HCT116 (cell line): ENCODE data around the gene MIDN. TPM values are rescaled to one million over a fixed set of nuclear protein-coding genes. Genes with fewer than 3 reads are reported as not detected.

Experiments used
- ATAC-seq: fragments of 200-7000 bp; cut with Tn5 transposase; 2 replicates; pipeline ENCODE4 v1.9.1; 2020; ENCODE audit warnings: mild to moderate bottlenecking, moderate library complexity
- BruUV-seq: library from RNA; stranded (reverse); fragments of 400-500 nt; replicated peaks from 2 replicates; lab custom pipeline; 2021; lab: Mats Ljungman, UMichigan
- CTCF ChIA-PET: fragments of 300-600 bp; sonication (Branson Sonifier 250); formaldehyde crosslinking; loops from one replicate; lab custom pipeline; 2021; ENCODE audit warnings: antibody characterized with exemption; lab: Charles Lee
- POLR2A ChIA-PET: fragments of 300-600, 350-600 bp; sonication (Branson Sonifier 250); formaldehyde crosslinking; loops from one replicate; lab custom pipeline; 2021; ENCODE audit warnings: antibody characterized with exemption; lab: Charles Lee
- RAD21 ChIA-PET, 2 experiments: fragments of 300-600 bp; sonication (Branson Sonifier 250); formaldehyde crosslinking; loops; one replicate each; lab custom pipeline; 2023; ENCODE audit warnings: low total read pairs in 2 of 2; ENCODE audit not compliant: uncharacterized antibody in 2 of 2, unreplicated experiment in 2 of 2, low non-redundant PET in 1 of 2; lab: Charles Lee
- DNase-seq: peaks from one replicate; pipeline ENCODE4 v3.0.0-alpha.2; 2010; ENCODE audit warnings: low read depth, low spot score
- H2AFZ ChIP-seq: fragments of 200-600 bp; shearing (Covaris generic), sonication (generic); 2 replicates; pipeline ENCODE4 v1.6.1; 2017; ENCODE audit warnings: low read depth, mixed run types, mixed read lengths, antibody characterized with exemption, low read length; ENCODE audit not compliant: poor library complexity, severe bottlenecking
- H3K27ac ChIP-seq: 2 replicates; pipeline ENCODE4 v1.5.1; 2012; ENCODE audit warnings: low read depth, low read length
- H3K27me3 ChIP-seq: fragments of 200-600 bp; sonication (generic); 2 replicates; pipeline ENCODE4 v1.6.1; 2016; ENCODE audit warnings: mixed run types, low read length, mixed read lengths; ENCODE audit not compliant: insufficient read depth
- H3K36me3 ChIP-seq, 2 experiments: fragments of 200-500 bp in 1 of 2; fragments of 200-600 bp in 1 of 2; sonication (Bioruptor generic) in 1 of 2; sonication (generic) in 1 of 2; 2 replicates each; pipeline versions ENCODE4 v1.5.1 to v1.6.1; 2014 to 2016; ENCODE audit warnings: low read length in 2 of 2, inconsistent platforms in 1 of 2, mixed read lengths in 1 of 2, mixed run types in 1 of 2; ENCODE audit not compliant: insufficient read depth in 2 of 2, control insufficient read depth in 1 of 2
- H3K4me1 ChIP-seq, 2 experiments: fragments of 200-600 bp in 1 of 2; sonication (generic) in 1 of 2; 2 replicates each; pipeline versions ENCODE4 v1.5.1 to v1.6.1; 2012 to 2017; ENCODE audit warnings: low read length in 2 of 2, inconsistent platforms in 1 of 2, mild to moderate bottlenecking in 1 of 2, mixed read lengths in 1 of 2, mixed run types in 1 of 2, moderate library complexity in 1 of 2; ENCODE audit not compliant: insufficient read depth in 2 of 2, control insufficient read depth in 1 of 2
- H3K4me2 ChIP-seq: fragments of 200-600 bp; sonication (generic); 2 replicates; pipeline ENCODE4 v1.6.1; 2017; ENCODE audit warnings: mixed run types, low read length, mixed read lengths
- H3K4me3 ChIP-seq, 2 experiments: fragments of 200-600 bp in 1 of 2; sonication (generic) in 1 of 2; replicated peaks in 1 of 2; 2 replicates each; pipeline ENCODE4 v1.5.1; 2011 to 2016; ENCODE audit warnings: low read length in 2 of 2, control low read depth in 1 of 2, low read depth in 1 of 2, mild to moderate bottlenecking in 1 of 2, mixed read lengths in 1 of 2, mixed run types in 1 of 2
- H3K79me2 ChIP-seq: fragments of 200-600 bp; sonication (generic); 2 replicates; pipeline ENCODE4 v1.6.1; 2017; ENCODE audit warnings: mild to moderate bottlenecking, mixed run types, low read length, moderate library complexity, mixed read lengths; ENCODE audit not compliant: insufficient read depth
- H3K9ac ChIP-seq: fragments of 200-600 bp; sonication (generic); 2 replicates; pipeline ENCODE4 v1.6.1; 2016; ENCODE audit warnings: low read length, mixed read lengths
- H3K9me2 ChIP-seq: fragments of 200-600 bp; sonication (generic), shearing (Covaris generic); 2 replicates; pipeline ENCODE4 v1.6.1; 2017; ENCODE audit warnings: mixed run types, mild to moderate bottlenecking, moderate library complexity; ENCODE audit not compliant: insufficient read depth
- H3K9me3 ChIP-seq, 2 experiments: fragments of 200-500 bp in 1 of 2; fragments of 200-600 bp in 1 of 2; sonication (Bioruptor generic) in 1 of 2; sonication (generic) in 1 of 2; 2 replicates each; pipeline ENCODE4 v1.6.1; 2014 to 2017; ENCODE audit warnings: low read length in 2 of 2, mixed read lengths in 2 of 2, inconsistent platforms in 1 of 2, low read depth in 1 of 2, mild to moderate bottlenecking in 1 of 2, mixed run types in 1 of 2, moderate library complexity in 1 of 2; ENCODE audit not compliant: control insufficient read depth in 1 of 2, insufficient read depth in 1 of 2
- H4K20me1 ChIP-seq: fragments of 200-600 bp; sonication (generic), shearing (Covaris generic); 2 replicates; pipeline ENCODE4 v1.6.1; 2017; ENCODE audit warnings: mixed run types, mild to moderate bottlenecking, moderate library complexity; ENCODE audit not compliant: insufficient read depth
- CTCF ChIP-seq, 3 experiments: fragments of 200-600 bp in 1 of 3; sonication (generic) in 1 of 3; IDR thresholded peaks in 2 of 3; conservative IDR thresholded peaks in 1 of 3; 2 replicates each; pipeline ENCODE4 v1.5.1; 2012 to 2017; ENCODE audit warnings: low read depth in 2 of 3, low read length in 2 of 3, antibody characterized with exemption in 1 of 3, borderline replicate concordance in 1 of 3, control low read depth in 1 of 3, mild to moderate bottlenecking in 1 of 3, mixed read lengths in 1 of 3, mixed run types in 1 of 3, moderate library complexity in 1 of 3; ENCODE audit not compliant: insufficient read depth in 1 of 3
- EZH2 ChIP-seq: fragments of 200-600 bp; sonication (generic); IDR thresholded peaks from 2 replicates; pipeline ENCODE4 v1.6.1; 2017; ENCODE audit warnings: antibody characterized with exemption, mixed run types
- RAD21 ChIP-seq: IDR thresholded peaks from 2 replicates; pipeline ENCODE4 v1.6.1; 2012; ENCODE audit warnings: low read depth, mild to moderate bottlenecking
- SRF ChIP-seq: IDR thresholded peaks from 2 replicates; pipeline ENCODE4 v1.6.1; 2012; ENCODE audit warnings: low read depth
- YY1 ChIP-seq: IDR thresholded peaks from 2 replicates; pipeline ENCODE4 v1.6.1; 2011; ENCODE audit warnings: low read length, low read depth, moderate library complexity, mild to moderate bottlenecking; ENCODE audit not compliant: insufficient replicate concordance; ENCODE audit errors: extremely low read depth
- ZNF274 ChIP-seq: fragments of 200-500 bp; sonication (Bioruptor generic); IDR thresholded peaks from 2 replicates; pipeline ENCODE4 v1.6.1; 2014; ENCODE audit warnings: mild to moderate bottlenecking, low read depth, low read length, inconsistent platforms
- intact Hi-C: fragments of 100-400 bp; cut with micrococcal nuclease; formaldehyde crosslinking; loops from 2 replicates; pipeline ENCODE4 v1.10.0; 2022
- total RNA-seq: library from RNA; stranded (reverse); gene quantifications from one replicate; pipeline ENCODE4 v1.2.1, GENCODE V29; 2021; ENCODE audit not compliant: unreplicated experiment
- TF ChIP-seq, protein P1 (sequence below): IDR thresholded peaks from 2 replicates; pipeline ENCODE4 v1.6.1; 2011; ENCODE audit warnings: mild to moderate bottlenecking, low read length, moderate library complexity; ENCODE audit not compliant: insufficient replicate concordance; ENCODE audit errors: extremely low read depth

The MIDN gene
- total RNA-seq, 1 experiment from 2014 or later, result 146 TPM

- peaks cover 2% of the 10 kb centered on the region in 2 experiments; a peak in 2 of 4 replicates for H3K4me1 ChIP-seq
- H3K36me3 ChIP-seq, result no peaks in the 10 kb centered on the region
- no peak overlapping the region for H3K9ac ChIP-seq
- H3K4me3 ChIP-seq, result no peak overlapping the region
- intact Hi-C loops, result no loop called here
- H3K9me3 ChIP-seq, result no peaks in the 10 kb centered on the region
- POLR2A ChIA-PET, result no interaction called here
- no peaks in the 10 kb centered on the region for H3K9me2 ChIP-seq
- CTCF ChIA-PET, result no interaction called here
- RAD21 ChIA-PET, result no interaction called here
- no TSS peak for BruUV-seq
- H3K79me2 ChIP-seq, result no peaks in the 10 kb centered on the region
- H3K4me2 ChIP-seq, result no peak overlapping the region
- no peak for ATAC-seq
- no peaks in the 10 kb centered on the region for H3K27me3 ChIP-seq
- no peaks in the 10 kb centered on the region for H4K20me1 ChIP-seq
- H2AFZ ChIP-seq, result no peak overlapping the region
- no peak for DNase-seq
- no peak overlapping the region for H3K27ac ChIP-seq
- TF ChIP-seq EZH2, result no peak
- no peak for TF ChIP-seq CTCF (IDR thresholded peaks at IDR 0.05 in 2 of 3, conservative IDR thresholded peaks at IDR 0.05 in 1 of 3; ENCODE audit: borderline replicate concordance in 1 of 3, insufficient read depth in 1 of 3, low read depth in 2 of 3, low read length in 2 of 3)
- no peak for TF ChIP-seq ZNF274
- TF ChIP-seq, protein P1, sequence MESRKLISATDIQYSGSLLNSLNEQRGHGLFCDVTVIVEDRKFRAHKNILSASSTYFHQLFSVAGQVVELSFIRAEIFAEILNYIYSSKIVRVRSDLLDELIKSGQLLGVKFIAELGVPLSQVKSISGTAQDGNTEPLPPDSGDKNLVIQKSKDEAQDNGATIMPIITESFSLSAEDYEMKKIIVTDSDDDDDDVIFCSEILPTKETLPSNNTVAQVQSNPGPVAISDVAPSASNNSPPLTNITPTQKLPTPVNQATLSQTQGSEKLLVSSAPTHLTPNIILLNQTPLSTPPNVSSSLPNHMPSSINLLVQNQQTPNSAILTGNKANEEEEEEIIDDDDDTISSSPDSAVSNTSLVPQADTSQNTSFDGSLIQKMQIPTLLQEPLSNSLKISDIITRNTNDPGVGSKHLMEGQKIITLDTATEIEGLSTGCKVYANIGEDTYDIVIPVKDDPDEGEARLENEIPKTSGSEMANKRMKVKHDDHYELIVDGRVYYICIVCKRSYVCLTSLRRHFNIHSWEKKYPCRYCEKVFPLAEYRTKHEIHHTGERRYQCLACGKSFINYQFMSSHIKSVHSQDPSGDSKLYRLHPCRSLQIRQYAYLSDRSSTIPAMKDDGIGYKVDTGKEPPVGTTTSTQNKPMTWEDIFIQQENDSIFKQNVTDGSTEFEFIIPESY, result no peak
- TF ChIP-seq SRF, result no peak
- TF ChIP-seq YY1, result no peak
- TF ChIP-seq RAD21, result no peak
- TF ChIP-seq, all 23 proteins: peak for 0
These were observed 54.3 kb downstream of the MIDN start for GRCh38 chr19:1302533-1303239.
